HK-2 (cell line): ENCODE results near the gene DPCD.

Experiments
- DNase-seq: peaks from one replicate; pipeline ENCODE4 v3.0.0-alpha.2; 2018; ENCODE audit not compliant: unreplicated experiment

Gene DPCD

DNA sequence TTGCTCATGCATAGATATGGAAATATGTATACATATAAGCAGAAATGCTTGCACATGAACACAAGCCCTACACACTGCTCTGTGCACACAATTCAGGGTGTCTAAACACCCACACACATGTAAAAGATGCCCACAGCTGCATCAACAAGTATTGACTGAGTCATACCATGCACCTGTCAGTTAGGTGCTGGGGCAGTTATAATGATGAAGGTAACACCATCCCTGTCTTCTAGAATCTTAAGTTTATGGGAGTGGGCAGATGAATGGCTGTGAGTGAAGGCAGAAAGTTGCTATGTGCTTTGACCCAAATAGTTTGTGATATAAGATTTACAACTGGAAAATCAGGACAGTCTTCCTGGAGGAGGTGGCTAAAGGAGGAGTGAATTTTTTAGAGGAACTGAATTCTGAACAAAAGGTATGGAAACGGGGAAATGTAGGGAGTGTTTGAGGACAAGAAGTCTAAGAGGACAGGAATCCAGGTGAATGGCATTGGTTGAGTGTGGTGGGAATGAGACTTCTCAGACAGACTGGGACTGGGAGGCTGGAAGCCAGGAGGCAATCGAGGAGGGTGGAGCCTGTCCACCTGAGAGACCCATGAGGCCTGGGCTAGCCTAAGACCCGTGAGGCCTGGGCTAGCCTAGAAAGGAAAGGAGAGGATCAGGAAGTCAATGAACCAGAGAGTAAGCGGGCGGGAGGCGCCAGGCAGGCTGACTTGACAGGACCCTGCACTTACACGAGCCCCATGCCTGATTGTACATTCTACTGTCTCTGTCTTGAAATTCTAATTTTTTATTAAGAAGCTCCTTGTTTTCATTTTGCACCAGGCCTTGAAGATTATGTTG lies 20.7 kb upstream of the DPCD start:
- DNase-seq: no peak

DNA sequence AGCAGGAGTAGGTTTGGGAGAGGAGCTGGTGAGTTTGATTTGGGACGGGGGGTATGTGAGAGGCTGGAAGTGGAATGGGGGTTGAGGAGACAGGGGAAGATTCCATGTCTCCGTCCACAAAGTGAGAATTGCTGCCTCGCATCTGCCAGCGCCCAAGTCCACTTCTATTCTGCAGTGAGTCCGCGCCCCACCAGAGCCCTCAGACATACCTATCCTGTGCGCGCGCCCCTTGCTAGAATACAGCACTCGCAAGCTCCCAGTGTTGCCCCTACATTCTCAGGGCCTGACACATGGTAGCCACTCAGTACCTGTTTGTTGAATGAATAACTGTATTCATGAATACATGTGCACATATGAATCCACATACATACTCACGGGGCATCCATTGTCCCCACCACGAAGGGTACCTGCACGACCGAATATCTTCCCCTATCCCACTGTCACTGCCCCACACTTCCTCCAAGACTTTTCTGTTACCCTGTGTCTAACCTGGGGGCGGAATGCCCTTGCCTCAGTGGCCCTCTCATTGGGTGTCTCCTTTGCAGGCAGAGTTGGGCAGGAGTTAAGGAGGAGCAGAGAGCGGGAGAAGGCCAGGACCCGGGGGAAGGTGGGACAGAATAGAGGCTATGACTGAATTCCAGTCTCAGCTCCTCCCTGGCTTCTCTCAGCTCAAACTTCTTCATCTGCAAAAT lies 19.9 kb upstream of the DPCD start:
- no peak for DNase-seq

DNA sequence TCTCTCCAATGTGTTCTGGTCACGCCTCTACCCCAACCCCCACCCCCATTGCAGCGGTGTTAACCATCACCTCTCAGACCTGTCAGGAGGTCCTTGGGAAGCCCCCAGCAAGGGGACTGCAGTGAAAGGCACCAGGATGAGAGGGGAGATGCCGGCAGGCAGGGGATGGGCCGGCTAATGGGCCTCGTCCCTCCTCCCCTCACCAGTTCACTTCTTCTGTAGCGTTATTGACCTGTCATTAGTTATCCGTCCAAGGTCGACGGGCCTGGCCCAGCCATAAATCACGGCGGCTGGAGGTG lies 18.8 kb upstream of the DPCD start:
- no peak for DNase-seq

DNA sequence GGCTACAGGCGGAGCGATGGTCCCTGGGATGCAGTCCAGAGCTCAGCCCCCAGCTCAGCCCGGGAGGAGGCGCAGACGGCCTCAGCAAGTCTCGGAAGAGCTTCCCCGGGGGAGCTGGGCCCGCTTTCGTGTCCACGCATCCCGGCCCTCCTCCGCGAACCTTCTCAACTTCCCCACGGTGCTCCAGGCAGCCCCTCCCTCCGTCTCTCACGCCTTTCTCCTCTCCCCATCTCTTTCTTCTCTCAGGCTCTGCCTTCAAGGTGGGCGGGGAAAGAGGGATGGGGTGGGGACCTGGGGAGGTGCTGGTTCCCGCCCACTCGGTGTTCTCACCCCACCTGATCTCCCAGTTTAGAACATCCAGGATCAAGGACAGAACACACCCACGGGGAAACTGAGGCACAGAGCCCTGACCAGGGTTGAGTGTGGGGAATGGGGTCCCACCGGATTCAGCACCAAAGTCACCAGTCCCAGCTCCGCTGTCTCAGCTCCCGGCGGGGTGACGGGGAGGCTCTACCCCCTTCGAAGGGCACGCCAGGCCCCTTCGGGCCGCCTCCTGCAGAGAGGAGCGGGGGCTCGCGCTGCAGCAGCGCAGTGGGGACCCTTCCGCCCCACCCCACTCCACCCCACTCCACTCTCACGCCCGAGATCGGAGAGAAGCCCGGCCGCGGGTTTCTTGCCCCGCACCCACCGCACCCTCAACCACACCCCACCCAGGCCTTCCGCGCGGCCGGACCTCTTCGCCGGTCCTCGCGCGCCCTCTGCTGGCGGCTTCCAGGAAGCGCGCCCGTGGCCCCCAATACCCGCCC lies 18.3 kb upstream of the DPCD start:
- DNase-seq: peak; percentile 90

GRCh38 chr10:101570428-101571270 lies 17.5 kb upstream of the DPCD start:
- DNase-seq: no peak

- no peak for DNase-seq
These were observed 16.7 kb upstream of the DPCD start for GRCh38 chr10:101571271-101571925.

GRCh38 chr10:101572126-101572525 lies 16.0 kb upstream of the DPCD start:
- DNase-seq: no peak

- no peak for DNase-seq
These were observed 15.3 kb upstream of the DPCD start for GRCh38 chr10:101572785-101573184.

GRCh38 chr10:101573885-101574753 lies 14.0 kb upstream of the DPCD start:
- no peak for DNase-seq

DNA sequence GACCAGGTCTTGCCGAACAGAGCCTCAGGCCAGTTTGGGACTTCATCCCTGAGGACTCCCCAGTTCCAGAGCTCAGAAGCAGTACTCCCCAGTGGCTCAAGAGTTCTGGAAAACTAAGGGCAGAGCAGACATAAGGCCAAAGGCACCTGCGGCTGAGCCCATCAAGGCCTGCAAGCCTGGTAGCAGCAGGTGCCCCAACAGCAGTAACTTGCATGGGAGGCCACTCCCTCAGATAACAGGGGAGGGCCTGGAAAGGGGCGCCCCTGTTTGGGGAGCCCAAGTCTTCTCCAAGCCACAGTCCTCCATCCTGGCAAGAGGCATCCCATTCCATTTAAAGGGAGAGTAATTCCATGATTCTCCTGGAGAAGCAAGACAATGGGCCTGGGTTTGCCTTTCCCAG lies 13.0 kb upstream of the DPCD start:
- no peak for DNase-seq

DNA sequence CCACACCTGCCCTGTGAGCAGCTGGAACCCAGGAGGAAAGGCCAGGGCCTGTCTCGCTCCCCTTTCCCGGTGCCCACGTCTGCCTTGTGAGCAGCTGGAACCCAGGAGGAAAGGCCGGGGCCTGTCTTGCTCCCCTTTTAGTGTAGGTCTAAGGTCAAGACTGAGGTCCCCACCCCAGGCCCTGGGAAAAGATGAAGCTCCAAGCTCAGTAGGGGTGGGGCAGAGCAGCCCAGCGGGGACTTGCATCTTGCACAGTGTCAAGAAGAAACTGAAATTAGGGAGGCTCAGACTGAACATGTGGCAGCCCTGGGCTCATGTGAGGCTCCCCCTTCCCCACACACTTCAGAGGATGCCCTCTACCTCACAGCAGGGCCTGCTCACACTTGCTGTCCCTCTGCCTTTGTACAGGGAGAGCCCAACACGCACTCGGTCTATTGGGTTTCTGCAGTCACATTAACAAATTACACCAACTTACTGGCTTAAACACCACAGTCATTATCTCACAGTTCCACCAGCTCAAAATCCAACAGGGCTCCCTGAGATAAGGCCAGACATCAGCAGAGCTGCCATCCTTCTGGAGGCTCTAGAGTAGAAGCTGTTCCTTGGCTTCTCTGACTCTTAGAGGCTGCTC lies 12.4 kb upstream of the DPCD start:
- DNase-seq: no peak

DNA sequence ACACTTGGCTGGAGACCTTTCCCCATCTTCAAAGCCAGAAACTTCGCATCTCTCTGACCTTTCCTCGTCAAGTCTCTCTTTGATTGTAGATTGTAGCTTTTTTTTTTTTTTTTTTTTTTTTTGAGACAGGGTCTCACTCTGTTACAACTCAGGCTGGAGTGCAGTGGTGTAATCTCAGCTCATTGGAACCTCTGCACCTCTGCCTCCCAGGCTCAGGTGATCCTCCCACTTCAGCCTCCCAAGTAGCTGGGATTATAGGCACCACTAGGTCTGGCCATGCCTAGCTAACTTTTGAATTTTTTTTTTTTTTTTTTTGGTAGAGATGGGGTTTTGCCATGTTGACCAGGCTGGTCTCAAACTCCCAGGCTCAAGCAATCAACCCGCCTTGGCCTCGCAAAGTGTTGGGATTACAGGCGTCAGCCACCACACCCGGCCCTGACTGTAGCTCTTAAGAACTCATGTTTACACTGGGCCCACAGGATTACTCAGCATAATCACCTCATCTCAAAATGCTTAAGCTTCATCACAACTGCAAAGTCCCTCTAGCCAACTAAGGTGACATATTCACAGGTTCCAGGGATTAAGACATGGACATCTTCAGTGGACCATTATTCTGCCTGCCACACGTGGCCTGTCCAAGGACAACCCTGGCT lies 11.8 kb upstream of the DPCD start:
- no peak for DNase-seq

GRCh38 chr10:101577121-101577871 lies 10.8 kb upstream of the DPCD start:
- DNase-seq: no peak

DNA sequence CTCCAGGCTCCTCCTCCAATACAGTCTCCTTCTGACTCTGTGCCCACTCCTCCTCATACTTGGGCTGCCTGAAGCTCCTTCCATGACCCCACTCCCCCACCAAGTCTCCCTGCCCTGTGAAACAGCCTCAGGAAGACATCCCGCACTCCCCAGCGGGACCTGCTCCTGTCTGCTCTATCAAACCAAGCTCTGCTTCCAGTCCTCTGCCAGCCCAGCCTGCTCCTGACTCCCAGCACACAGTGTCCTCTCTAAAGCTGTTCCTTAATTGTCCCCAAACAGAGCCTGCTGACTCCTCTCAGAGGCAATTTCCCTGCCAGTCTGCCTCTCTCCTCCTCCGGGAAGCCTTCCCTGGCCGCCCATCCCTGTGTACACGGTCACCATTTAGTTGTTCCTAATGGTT lies 9.9 kb upstream of the DPCD start:
- DNase-seq: no peak

GRCh38 chr10:101578803-101579515 lies 9.2 kb upstream of the DPCD start:
- DNase-seq: no peak

- DNase-seq: no peak
These were observed 8.6 kb upstream of the DPCD start for GRCh38 chr10:101579516-101579870.

GRCh38 chr10:101580486-101581399 lies 7.4 kb upstream of the DPCD start:
- DNase-seq: no peak
